Kidney capillary endothelial cell (primary cell): ENCODE measurements around the gene SNX11.
"Not testable (repeated sequence)": the region's sequence is repeated elsewhere in the genome, so short reads cannot be mapped to it uniquely, and the experiment has no call there.

Experiments used
- DNase-seq: peaks from one replicate; pipeline ENCODE4 v3.0.0-alpha.2; 2018; ENCODE audit warnings: low spot score

SNX11 gene

GRCh38 chr17:48107137-48108055, at the start of gene SNX11:
Gene SNX11 (plus strand): TSS chr17:48107766. CDS start chr17:48112044, 4,278 bp downstream.
- DNase-seq = peak; percentile 81

- no peak for DNase-seq
Measured at GRCh38 chr17:48058393-48059124, 49.0 kb upstream of the SNX11 start.

GRCh38 chr17:48059125-48059668, 48.4 kb upstream of the SNX11 start:
- no peak for DNase-seq

GRCh38 chr17:48060249-48060648, 47.3 kb upstream of the SNX11 start:
- DNase-seq = no peak

GRCh38 chr17:48062273-48062672, 45.3 kb upstream of the SNX11 start:
- no peak for DNase-seq

- DNase-seq = no peak
Measured at GRCh38 chr17:48064638-48065037, 42.9 kb upstream of the SNX11 start.

- no peak for DNase-seq
Measured at GRCh38 chr17:48066192-48066591, 41.4 kb upstream of the SNX11 start.

GRCh38 chr17:48066656-48067055, 40.9 kb upstream of the SNX11 start:
- DNase-seq = no peak

GRCh38 chr17:48067245-48067644, 40.3 kb upstream of the SNX11 start:
- no peak for DNase-seq

GRCh38 chr17:48067808-48068207, 39.8 kb upstream of the SNX11 start:
- not testable (repeated sequence) for DNase-seq

- no peak for DNase-seq
Measured at GRCh38 chr17:48068491-48068961, 39.0 kb upstream of the SNX11 start.

- no peak for DNase-seq
Measured at GRCh38 chr17:48070195-48070594, 37.4 kb upstream of the SNX11 start.

- DNase-seq = no peak
Measured at GRCh38 chr17:48071654-48072053, 35.9 kb upstream of the SNX11 start.

- not testable (repeated sequence) for DNase-seq
Measured at GRCh38 chr17:48072811-48073210, 34.8 kb upstream of the SNX11 start.

- not testable (repeated sequence) for DNase-seq
Measured at GRCh38 chr17:48073566-48074094, 33.9 kb upstream of the SNX11 start.

GRCh38 chr17:48074322-48075081, 33.1 kb upstream of the SNX11 start:
- peak; percentile 62 for DNase-seq

- DNase-seq = not testable (repeated sequence)
Measured at GRCh38 chr17:48077152-48077551, 30.4 kb upstream of the SNX11 start.

- DNase-seq = no peak
Measured at GRCh38 chr17:48081858-48082257, 25.7 kb upstream of the SNX11 start.

- no peak for DNase-seq
Measured at GRCh38 chr17:48084932-48085331, 22.6 kb upstream of the SNX11 start.

GRCh38 chr17:48093341-48094045, 14.1 kb upstream of the SNX11 start:
- no peak for DNase-seq

GRCh38 chr17:48095611-48096010, 12.0 kb upstream of the SNX11 start:
- no peak for DNase-seq
